Upper lobe of left lung (tissue), 4 donors: Measurements from ENCODE around the gene GLS.

ENCODE experiments used
- EP300 ChIP-seq, 4 donors: sonication (generic); formaldehyde crosslinking; IDR thresholded peaks; one replicate each; pipeline ENCODE4 v1.5.1; 2017; ENCODE audit warnings: antibody characterized with exemption in 4 of 4, control low read depth in 2 of 4
- POLR2AphosphoS5 ChIP-seq, 2 donors: sonication (generic); formaldehyde crosslinking; IDR thresholded peaks; one replicate each; pipeline ENCODE4 v1.5.1; 2017; ENCODE audit warnings: antibody characterized with exemption in 2 of 2
- TF ChIP-seq, protein P1 (sequence below), 6 experiments: fragments of 450-650 bp in 4 of 6; fragments of 200-600 bp in 2 of 6; sonication (generic) in 2 of 6; IDR thresholded peaks; one replicate each; pipeline ENCODE4 v1.5.1; 2016 to 2019; ENCODE audit warnings: antibody characterized with exemption in 6 of 6

DNA sequence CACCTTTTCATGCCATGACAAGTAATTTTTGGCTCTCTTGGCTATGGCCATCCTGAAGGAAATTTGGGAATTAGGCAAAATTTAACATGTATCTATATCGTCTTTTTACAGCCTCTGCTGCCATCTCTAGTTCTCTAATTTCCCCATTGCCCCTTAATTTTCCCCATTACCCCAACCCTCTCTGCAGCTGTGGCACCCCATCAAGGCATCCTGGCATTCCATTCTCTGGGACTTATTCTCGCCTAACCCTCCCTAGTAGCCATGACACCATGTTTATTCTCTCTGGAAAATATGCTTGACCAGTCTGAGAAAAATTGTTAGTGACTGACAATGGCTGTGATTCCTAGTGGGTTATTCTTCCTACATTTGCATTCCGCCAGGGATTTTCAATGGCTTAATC, 43.9 kb upstream of the GLS start:
- TF ChIP-seq, protein P1, sequence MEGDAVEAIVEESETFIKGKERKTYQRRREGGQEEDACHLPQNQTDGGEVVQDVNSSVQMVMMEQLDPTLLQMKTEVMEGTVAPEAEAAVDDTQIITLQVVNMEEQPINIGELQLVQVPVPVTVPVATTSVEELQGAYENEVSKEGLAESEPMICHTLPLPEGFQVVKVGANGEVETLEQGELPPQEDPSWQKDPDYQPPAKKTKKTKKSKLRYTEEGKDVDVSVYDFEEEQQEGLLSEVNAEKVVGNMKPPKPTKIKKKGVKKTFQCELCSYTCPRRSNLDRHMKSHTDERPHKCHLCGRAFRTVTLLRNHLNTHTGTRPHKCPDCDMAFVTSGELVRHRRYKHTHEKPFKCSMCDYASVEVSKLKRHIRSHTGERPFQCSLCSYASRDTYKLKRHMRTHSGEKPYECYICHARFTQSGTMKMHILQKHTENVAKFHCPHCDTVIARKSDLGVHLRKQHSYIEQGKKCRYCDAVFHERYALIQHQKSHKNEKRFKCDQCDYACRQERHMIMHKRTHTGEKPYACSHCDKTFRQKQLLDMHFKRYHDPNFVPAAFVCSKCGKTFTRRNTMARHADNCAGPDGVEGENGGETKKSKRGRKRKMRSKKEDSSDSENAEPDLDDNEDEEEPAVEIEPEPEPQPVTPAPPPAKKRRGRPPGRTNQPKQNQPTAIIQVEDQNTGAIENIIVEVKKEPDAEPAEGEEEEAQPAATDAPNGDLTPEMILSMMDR (IDR thresholded peaks at IDR 0.05), result no peak
- TF ChIP-seq POLR2AphosphoS5 (IDR thresholded peaks at IDR 0.05), result no peak
- TF ChIP-seq EP300 (IDR thresholded peaks at IDR 0.05), result no peak
